NCI-H2029 treated with DMSO at 0.1 percent for 48 hours (cell line): ENCODE data around the gene ANKHD1.
"Not testable (repeated sequence)": the region's sequence is repeated elsewhere in the genome, so short reads cannot be mapped to it uniquely, and the experiment has no call there.

Experiments used
- DNase-seq: peaks from one replicate; lab custom pipeline; 2025; lab: John Stamatoyannopoulos, UW

The ANKHD1 gene

GRCh38 chr5:140421375-140421774, 19.7 kb downstream of the ANKHD1 start:
- not testable (repeated sequence) for DNase-seq

DNA sequence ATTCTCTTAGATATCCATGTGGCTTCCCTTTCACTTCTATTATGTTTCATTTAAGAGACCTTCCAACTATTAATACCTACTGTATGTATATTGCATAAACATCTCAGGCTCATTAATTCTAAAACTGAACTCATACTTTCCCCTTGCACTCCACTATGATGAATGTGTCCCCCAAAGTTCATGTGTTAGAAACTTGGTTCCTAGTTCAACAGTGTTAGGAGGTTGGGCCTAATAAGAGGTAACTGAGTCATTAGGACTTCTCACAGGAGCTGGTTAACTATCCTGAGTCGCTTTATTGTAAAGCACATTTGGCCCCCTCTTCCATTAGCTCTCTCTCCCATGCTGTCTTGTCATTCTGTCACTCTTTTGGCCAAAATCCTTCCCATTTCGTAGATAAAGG, 22.0 kb downstream of the ANKHD1 start:
- no peak for DNase-seq

GRCh38 chr5:140424135-140424534, 22.5 kb downstream of the ANKHD1 start:
- no peak for DNase-seq

- DNase-seq: not testable (repeated sequence)
Observed at GRCh38 chr5:140427726-140428125, 26.1 kb downstream of the ANKHD1 start.

- DNase-seq: no peak
Observed at GRCh38 chr5:140429724-140430123, 28.1 kb downstream of the ANKHD1 start.

- no peak for DNase-seq
Observed at GRCh38 chr5:140432212-140432611, 30.6 kb downstream of the ANKHD1 start.

DNA sequence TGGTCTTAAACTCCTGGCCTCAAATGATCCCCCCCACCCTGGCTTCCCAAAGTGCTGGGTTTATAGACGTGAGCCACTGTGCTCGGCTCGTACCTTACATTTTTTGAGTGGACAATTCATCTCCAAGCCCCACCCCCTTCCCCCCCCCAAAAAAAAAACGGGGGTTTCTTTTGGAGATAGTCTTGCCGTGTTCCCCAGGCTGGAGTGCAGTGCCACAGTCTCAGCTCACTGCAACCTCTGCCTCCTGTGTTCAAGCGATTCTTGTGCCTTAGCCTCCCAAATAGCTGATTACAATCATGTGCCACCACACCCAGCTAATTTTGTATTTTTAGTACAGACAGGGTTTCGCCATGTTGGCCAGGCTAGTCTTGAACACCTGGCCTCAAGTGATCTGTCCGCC, 31.3 kb downstream of the ANKHD1 start:
- no peak for DNase-seq

GRCh38 chr5:140457368-140457767, 55.7 kb downstream of the ANKHD1 start:
- not testable (repeated sequence) for DNase-seq

DNA sequence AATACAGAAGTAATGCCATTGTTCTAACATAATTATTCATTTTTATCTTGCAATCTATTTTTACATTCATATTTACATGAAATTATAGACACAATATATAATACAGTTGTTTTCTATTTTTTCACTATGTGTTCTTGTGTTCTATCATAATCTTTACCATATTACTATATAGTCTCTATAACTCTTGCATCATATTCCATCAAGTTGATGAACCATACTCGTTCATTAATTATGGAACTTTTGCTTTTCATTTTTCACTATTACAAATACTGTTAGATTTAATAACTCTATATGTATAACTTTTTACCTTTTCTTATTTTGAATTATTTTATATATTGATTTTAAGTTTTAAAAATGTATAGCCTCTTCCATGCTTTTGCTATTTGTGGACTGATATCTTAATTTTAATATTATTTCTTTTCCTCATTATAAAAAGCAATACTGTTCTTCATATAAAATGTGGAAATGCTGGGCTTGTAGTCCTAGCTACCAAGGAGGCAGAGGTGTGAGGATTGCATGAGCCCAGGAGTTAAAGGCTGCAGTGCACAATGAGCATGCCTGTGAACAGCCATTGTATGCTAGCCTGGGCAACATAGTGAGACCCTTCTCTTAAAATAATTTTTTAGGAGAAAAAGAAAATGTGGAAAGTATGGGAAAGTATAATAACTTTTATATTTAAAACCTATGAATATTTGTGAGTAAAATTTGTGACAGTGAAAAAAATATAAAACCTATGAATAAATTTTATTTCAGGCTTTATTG, 65.5 kb downstream of the ANKHD1 start:
- no peak for DNase-seq

DNA sequence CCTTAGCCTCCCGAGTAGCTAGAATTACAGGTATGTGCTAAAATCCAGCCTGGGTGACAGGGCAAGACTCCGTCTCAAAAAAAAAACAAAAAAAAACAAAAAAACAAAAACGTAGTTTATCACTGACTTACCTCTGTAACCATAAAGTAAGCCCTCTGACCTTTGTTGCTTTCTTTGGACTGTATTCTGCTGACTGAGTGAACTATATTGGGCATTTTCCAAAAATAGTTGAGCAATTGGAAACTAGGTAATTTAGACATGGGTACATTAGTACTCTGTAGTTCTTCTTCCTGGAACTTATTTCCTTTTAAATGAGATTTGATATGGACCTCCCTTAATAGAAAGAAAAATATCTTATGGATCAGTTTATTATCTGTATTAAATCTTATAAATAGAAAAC, 66.6 kb downstream of the ANKHD1 start:
- DNase-seq: no peak

DNA sequence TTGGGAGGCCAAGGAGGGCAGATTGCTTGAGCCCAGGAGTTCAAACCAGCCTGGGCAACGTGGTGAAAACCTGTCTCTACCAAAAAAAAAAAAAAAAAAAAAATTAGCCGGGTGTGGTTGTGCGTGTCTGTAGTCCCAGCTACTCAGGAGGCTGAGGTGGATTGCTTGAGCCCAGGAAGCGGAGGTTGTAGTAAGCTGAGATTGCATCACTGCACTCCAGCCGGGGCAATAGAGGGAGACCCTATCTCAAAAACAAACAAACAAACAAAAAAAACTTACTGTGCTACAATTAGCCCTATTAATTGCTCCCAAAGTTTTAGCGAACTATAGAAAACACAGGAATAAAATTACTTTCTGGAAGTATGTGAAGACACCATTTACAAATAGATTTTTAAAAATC, 67.6 kb downstream of the ANKHD1 start:
- DNase-seq: no peak

DNA sequence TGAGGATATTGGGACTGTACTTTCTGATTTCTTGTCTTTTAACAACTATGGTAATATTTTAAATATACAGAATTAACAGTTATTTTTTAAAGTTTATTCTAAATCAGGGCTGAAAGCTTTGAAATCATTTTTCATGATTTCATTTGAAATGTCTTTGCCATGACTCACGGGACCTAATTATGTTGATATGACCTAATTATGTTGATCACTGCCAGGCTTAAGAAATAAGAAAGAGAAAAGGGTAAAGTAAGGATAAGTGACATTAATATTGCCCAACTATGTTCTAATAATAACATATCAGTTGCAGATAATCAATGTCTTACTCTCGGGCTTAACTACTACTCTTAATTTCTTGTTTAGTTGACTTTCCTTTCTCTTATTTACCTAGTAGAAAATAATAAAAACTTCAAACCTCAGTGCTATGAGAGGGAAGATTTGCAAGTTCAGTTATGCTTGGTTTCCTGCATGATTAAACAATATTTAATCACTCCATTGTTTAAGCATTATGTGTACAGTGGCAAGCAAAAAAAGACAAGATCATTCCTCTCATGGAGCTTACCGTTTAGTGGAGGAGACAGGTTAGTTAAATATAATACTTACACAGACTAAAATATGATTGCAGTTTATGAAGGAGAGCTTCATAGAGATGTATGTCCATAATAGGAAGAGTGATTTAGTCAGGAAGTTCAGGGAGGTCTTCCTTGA, 78.8 kb downstream of the ANKHD1 start:
- no peak for DNase-seq

- DNase-seq: no peak
Observed at GRCh38 chr5:140481758-140482157, 80.1 kb downstream of the ANKHD1 start.

DNA sequence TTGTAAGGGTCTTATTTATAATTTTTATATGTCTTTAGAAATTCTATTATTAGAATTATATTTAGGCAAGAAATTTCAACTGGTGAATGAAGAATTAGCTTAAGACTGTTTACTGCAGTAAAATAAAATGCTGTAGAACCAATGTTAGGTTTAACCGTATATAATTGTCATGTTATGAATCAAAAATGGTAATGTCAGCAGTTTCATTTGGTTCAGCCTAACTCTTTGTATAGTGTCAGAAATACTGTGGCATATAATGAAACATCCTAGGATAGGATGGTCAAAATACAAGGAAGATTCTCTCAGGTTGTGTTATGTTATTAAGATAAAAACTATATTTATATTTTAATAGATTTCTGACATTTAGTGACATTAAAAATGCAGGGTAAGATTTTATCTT, 81.4 kb downstream of the ANKHD1 start:
- no peak for DNase-seq

DNA sequence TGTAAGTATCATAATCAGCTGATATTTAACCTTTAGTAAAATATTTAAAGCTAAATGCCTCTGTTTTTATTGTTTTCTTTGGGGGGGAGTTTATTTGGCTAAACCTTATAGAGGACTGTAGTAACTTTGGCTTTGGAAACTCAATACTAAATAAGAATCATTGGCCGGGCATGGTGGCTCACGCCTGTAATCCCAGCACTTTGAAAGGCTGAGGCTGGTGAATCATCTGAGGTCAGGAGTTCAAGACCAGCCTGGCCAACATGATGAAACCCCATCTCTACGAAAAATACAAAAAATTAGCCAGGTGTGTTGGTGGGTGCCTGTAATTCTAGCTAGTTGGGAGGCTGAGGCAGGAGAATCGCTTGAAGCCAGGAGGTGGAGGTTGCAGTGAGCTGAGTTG, 86.5 kb downstream of the ANKHD1 start:
- not testable (repeated sequence) for DNase-seq

DNA sequence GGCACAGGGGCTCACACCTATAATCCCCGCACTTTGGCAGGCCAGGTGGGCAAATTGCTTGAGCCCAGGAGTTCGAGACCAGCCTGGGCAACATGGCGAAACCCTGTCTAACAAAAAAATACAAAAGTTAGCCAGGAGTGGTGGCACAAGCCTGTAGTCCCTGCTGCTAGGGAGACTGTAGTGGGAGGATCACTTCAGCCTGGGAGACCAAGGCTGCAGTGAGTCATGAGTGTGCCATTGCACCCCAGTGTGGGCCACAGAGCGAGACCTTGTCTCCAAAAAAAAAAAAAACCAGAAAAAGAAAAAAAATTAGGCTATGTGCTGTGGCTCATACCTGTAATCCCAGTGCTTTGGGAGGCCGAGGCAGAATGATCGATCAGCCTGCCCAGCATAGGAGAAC, 87.3 kb downstream of the ANKHD1 start:
- DNase-seq: no peak

DNA sequence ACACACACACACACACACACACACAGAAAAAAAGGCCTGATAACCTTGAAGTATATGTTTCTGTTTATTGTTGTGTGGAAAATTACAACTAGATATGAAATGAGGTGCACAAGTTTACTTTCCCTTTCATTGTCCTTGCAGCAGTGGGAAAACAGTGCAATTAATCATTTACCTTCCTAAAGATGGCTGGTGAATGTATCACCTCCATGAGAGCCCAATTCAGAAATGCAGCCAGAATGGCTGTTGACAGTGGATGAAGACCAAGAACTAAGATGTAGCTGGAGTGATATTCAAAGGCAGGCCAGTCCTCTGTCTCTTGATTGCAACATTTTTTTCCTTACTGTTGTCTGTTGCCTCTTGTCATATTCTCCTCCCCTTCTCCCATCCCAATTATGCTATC, 96.3 kb downstream of the ANKHD1 start:
- no peak for DNase-seq

DNA sequence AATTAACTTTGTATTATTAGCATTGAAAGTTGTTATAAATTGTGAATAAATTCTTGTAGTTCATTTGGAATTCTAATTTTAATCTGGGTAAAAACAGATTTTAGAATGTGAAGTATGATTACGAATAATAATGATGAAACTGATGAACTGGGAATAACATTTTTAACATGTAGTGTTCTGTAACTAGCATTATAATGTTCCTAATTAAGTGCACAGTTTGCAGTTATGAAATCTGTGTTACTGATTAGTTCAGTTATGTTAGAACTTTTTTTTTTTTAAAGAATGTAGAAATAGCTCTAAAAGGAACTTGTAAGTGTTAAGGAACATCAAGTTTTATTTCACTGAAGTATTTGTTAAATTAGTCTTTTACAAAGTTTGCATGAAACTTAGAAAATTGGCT, 97.0 kb downstream of the ANKHD1 start:
- DNase-seq: no peak

DNA sequence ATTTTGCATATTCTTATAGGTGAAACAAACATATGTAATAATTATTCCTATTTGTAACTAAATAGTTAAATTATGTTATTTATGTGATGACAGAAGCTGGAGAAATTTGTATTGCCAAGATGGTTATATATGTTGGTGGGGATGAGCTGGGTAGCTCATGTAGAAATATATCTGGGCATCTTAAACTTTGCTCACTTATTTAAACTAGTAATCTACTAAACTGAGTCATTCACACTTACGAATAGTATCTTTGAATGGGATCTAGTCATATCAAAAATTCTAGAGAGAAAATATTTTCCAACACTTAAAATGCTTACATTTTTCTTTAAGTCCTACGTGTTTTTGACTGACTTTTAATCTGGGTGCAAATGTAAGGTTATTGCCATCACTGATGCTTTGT, 101.2 kb downstream of the ANKHD1 start:
- no peak for DNase-seq

DNA sequence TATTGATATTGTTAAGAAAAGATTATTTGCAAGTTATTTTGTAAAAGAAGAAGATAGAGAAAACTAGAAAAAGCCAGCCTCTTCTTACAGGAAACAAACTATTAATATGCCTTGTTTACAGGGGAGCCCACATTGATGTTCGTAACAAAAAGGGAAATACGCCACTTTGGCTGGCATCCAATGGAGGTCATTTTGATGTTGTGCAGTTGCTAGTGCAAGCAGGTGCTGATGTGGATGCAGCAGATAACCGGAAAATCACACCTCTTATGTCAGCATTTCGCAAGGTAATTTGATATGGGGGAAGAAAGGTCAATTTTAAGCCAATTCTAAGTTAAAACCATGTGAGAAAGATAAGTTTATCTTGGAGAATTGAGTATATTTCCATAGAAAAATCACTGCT, 108.3 kb downstream of the ANKHD1 start:
- DNase-seq: peak; percentile 14

GRCh38 chr5:140513124-140513523, 111.5 kb downstream of the ANKHD1 start:
- no peak for DNase-seq

- no peak for DNase-seq
Observed at GRCh38 chr5:140524003-140524402, 122.4 kb downstream of the ANKHD1 start.

DNA sequence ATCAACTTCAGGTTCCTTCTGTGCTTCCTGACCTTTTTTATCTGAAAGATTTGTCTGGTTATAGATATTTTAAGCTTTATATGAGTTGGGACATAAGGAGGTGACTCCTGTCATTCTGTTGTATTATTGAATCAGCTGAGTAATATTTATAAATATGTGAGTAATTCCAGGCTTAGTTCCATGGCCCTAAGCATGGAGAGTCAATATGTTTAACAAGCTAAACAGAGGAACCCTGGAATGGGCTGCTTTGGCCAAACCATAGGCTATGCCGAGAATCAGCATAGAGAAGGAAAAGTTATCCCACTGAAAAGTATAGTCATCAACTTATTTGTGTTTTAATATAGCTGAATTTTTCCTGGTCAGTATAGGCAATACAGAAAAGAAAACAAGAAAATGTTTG, 138.6 kb downstream of the ANKHD1 start:
- DNase-seq: no peak

GRCh38 chr5:140542972-140543371, 141.3 kb downstream of the ANKHD1 start:
- DNase-seq: no peak
